Large intestine (tissue), 3 donors: ENCODE results near the gene RPS5. TPM values are rescaled to one million over a fixed set of nuclear protein-coding genes. Genes with fewer than 3 reads are reported as not detected.
"Not testable (repeated sequence)": the region's sequence is repeated elsewhere in the genome, so short reads cannot be mapped to it uniquely, and the experiment has no call there.

Experiments used
- DNase-seq, 2 donors: peaks; one replicate each; pipeline versions ENCODE4 v3.0.0 to v3.0.0-alpha.2; 2013
- H3K27ac ChIP-seq: one replicate; pipeline ENCODE4 v1.5.1; 2013; ENCODE audit warnings: low read length
- H3K27me3 ChIP-seq: 2 replicates; pipeline ENCODE4 v1.6.1; 2013; ENCODE audit warnings: low read length; ENCODE audit not compliant: control insufficient read depth, insufficient read depth
- H3K36me3 ChIP-seq: 2 replicates; pipeline ENCODE4 v1.6.1; 2013; ENCODE audit warnings: low read length; ENCODE audit not compliant: control insufficient read depth, insufficient read depth
- H3K4me1 ChIP-seq: one replicate; pipeline ENCODE4 v1.6.1; 2013; ENCODE audit warnings: low read length; ENCODE audit not compliant: control insufficient read depth, insufficient read depth
- H3K4me3 ChIP-seq: one replicate; pipeline ENCODE4 v1.5.1; 2013; ENCODE audit warnings: low read length
- H3K9me3 ChIP-seq: one replicate; pipeline ENCODE4 v1.6.1; 2013; ENCODE audit warnings: mild to moderate bottlenecking, low read depth, low read length, moderate library complexity; ENCODE audit not compliant: control insufficient read depth
- WGBS: methylation state at CpG from one replicate; pipeline ENCODE4 v1.1.5; 2013; ENCODE audit warnings: low lambda C conversion rate; ENCODE audit not compliant: insufficient coverage; 5-methylcytosine and 5-hydroxymethylcytosine counted together
- polyA plus RNA-seq: library from polyadenylated mRNA; unstranded; fragments of 120-200 nt; gene quantifications from one replicate; pipeline ENCODE4 v1.2.1, GENCODE V29; 2013

RPS5 gene
- polyA plus RNA-seq, 1 donor: 1,486 TPM

DNA sequence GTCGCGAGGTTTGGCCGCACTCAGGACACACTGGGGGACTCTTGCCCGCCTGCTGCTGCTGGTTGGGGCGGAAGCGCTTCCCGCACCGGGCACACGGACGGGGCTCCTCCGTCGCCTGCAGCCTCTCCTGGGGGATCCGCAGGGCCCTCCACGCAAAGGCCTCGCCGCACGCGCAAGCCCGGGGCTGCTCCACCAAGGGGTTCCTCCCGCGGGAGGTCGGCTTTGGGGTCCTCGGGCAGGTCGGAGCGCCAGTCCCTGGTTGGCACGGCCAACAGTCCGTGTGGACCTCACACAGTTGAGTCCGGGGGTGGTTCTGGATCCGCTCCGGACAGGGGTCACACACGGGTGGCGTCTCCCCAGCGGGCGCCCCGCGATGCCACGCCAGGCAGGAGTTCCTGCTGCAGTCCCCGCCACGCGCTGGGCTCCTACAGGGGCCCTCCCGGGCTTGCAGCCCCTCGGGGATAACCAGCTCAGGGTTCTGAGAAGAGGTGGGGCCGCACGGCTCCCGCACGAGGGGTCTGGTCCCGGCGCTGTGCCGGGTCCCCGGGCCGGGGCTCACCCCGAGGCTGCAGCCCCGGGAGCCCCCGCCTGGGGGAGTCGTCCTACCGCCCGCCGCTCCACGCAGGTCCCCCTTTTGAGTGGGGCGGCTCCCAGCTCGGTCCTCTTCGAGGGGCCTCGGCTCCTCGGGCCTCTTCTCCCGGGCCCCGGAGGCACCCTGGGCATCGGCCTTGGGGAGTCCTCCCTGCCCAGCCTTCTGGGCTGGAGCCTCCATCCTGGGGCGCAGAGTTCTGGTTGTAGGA lies 18.3 kb upstream of the RPS5 start:
- H3K9me3 ChIP-seq: peaks cover 14% of the 10 kb centered on the region
- H3K4me3 ChIP-seq: no peak overlapping the region
- no peaks in the 10 kb centered on the region for H3K36me3 ChIP-seq
- H3K27ac ChIP-seq: no peak overlapping the region
- WGBS: no CpG with 5 or more reads among the region's 68 CpGs
- no peaks in the 10 kb centered on the region for H3K4me1 ChIP-seq
- H3K27me3 ChIP-seq: peaks cover 8% of the 10 kb centered on the region
- no peak for DNase-seq

DNA sequence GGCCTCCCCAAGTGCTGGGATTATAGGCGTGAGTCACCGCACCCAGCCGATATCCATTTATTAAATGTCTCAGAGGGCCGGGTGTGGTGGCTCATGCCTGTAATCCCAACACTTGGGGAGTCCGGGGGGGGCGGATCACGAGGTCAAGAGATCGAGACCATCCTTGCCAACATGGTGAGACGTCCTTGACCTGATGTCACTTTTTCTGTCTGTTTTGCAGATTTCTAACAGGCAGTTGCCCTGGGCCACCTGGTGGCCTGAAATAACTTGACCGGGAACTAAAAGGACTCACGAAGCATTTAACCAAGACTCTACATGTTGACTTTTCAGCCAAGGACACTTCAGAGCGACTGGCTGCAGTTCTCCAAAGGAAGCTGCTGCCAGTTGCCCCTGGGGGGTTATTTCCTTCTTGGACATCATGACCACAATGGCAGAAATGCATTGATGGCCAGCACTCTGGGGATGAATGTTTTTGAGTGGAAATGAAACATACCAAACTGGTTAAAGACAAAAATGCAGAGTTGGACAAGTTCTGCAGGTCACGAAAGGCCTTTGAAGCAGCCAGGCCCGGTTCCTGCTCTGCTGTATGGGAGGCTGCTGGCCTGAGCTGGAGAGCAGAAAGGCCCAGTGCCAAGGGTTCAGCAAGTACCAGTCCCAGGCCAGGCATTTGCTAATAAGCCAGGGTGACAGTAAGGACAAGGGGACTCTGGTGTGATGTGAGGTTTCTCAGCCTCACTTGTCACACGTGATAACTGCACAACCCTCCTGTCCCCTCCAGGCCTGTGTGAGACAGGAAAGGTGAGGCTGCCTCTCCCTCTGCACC lies 14.5 kb upstream of the RPS5 start:
- H3K4me1 ChIP-seq: no peaks in the 10 kb centered on the region
- H3K9me3 ChIP-seq: peaks cover 11% of the 10 kb centered on the region
- H3K27me3 ChIP-seq: peaks cover 8% of the 10 kb centered on the region
- no CpG with 5 or more reads among the region's 15 CpGs for WGBS
- no peak for DNase-seq
- no peaks in the 10 kb centered on the region for H3K36me3 ChIP-seq
- H3K4me3 ChIP-seq: no peak overlapping the region
- H3K27ac ChIP-seq: no peak overlapping the region

GRCh38 chr19:58374200-58374599 lies 12.9 kb upstream of the RPS5 start:
- no peak overlapping the region for H3K27ac ChIP-seq
- H3K27me3 ChIP-seq: no peaks in the 10 kb centered on the region

DNA sequence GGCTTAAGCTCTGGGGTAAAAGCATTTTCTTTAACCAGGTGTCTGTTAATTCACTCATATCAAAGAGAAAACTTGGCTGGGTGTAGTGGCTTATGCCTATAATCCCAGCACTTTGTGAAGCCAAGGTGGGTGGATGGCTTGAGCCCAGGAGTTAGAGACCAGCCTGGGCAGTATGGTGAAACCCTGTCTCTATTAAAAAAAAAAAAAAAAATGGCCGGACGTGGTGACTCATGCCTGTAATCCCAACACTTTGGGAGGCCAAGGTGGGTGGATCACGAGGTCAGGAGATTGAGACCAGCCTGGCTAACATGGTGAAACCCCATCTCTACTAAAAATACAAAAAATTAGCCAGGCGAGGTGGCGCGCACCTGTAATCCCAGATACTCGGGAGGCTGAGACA lies 10.3 kb upstream of the RPS5 start:
- not testable (repeated sequence) for H3K27ac ChIP-seq, H3K4me3 ChIP-seq, H3K27me3 ChIP-seq, H3K9me3 ChIP-seq, DNase-seq, H3K36me3 ChIP-seq
- H3K4me1 ChIP-seq: peaks cover 11% of the 10 kb centered on the region
- no CpG with 5 or more reads among the region's 7 CpGs for WGBS

More at GRCh38 chr19:58374200-58374599, 12.9 kb upstream of the RPS5 start:
- DNase-seq: no peak
- 90% methylated on average over 2 of the region's 4 CpGs for WGBS
- Histone ChIP-seq H3K36me3 (no peaks in the 10 kb centered on the region), H3K4me1 (peaks cover 2% of the 10 kb centered on the region), H3K4me3 (no peak overlapping the region), H3K9me3 (no peaks in the 10 kb centered on the region)

GRCh38 chr19:58379246-58379645 lies 7.8 kb upstream of the RPS5 start:
- Histone ChIP-seq H3K4me3 (no peak overlapping the region), H3K36me3 (no peaks in the 10 kb centered on the region), H3K4me1 (peaks cover 15% of the 10 kb centered on the region), H3K27me3 (no peaks in the 10 kb centered on the region), H3K27ac (no peak overlapping the region), H3K9me3 (no peaks in the 10 kb centered on the region)
- DNase-seq: no peak
- no CpG with 5 or more reads among the region's 6 CpGs for WGBS

DNA sequence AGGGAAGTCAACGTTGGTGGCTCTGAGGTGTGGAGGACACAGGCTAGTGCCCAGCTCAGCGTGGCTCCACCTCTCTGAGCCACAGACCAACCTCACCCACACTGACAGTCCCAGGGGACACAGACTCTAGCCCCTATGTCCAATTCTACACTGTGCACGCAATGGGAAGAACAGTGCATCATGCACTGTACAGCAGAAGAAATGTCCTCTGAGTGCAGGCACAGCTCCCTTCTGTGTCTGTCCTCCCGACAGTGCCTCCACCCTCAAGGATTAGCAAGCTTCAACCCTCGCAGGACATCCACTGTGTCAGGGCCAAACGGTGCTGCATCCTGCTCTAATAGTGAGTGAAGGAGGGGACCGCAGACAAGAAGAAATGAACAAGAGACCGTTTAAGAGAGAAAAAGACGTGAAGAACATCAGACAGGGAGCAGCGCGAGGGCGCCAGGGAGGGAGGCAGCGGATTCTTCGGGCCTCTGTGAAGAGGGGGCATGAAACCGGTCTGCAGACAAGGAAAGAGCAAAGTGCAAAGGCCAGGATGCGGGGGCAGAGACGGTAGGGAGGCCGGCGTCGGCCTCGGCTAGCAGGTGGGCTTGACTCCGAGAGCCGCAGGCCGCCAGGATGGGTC lies 6.9 kb upstream of the RPS5 start:
- Histone ChIP-seq H3K36me3 (no peaks in the 10 kb centered on the region), H3K4me3 (peak overlapping the region; percentile 58), H3K27me3 (no peaks in the 10 kb centered on the region), H3K27ac (peak overlapping the region; percentile 86), H3K4me1 (peaks cover 19% of the 10 kb centered on the region), H3K9me3 (no peaks in the 10 kb centered on the region)
- no CpG with 5 or more reads among the region's 24 CpGs for WGBS
- peak in 1 of 2 donors; percentile 53 for DNase-seq

GRCh38 chr19:58380662-58381459 lies 6.2 kb upstream of the RPS5 start, which contains the start of gene ZNF837:
TSS of gene ZNF837 (minus strand) at chr19:58381030. CDS start at chr19:58369332, 11,698 bp downstream.
- Histone ChIP-seq H3K36me3 (no peaks in the 10 kb centered on the region), H3K4me1 (peaks cover 26% of the 10 kb centered on the region), H3K27ac (peak within 1 kb of the TSS; percentile 86), H3K9me3 (no peaks in the 10 kb centered on the region), H3K27me3 (no peaks in the 10 kb centered on the region), H3K4me3 (peak within 1 kb of the TSS; percentile 58)
- WGBS: no CpG with 5 or more reads among the region's 83 CpGs
- DNase-seq: peak; percentile 100

DNA sequence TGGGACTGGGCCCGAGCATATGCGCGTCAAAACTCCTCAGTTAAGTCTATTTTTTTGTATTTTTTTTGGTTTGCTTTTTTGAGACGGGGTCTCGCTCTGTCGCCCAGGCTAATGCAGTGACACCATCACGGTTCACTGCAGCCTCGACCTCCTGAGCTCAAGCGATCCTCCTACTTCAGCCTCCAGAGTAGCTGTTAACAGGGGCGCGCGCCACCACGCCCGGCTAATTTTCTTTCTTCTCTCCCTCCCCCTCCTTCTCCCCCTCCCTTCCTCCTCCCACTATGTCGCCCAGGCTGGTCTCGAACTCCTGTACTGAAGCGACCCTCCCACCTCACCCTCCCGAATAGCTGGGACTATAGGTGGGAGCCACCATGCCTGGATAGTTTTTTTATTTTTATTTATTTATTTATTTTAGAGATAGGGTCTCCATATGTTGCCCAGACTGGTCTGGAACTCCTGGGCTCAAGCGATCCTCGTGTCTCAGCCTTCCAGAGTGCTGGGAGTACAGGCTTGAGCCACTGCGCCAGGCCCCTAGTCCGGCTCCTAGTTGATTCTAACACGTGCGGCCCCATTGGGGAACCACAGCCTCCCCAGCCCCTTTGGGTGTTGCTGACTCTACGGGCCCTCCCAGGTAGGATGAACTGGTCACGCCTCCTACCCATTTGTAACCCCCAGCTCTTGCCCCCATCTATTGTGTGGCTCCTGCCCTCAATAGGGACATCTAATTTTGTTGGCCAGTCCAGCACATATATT lies 5.4 kb upstream of the RPS5 start:
- H3K27ac ChIP-seq: peak overlapping the region; percentile 86
- H3K36me3 ChIP-seq: no peaks in the 10 kb centered on the region
- peaks cover 30% of the 10 kb centered on the region for H3K4me1 ChIP-seq
- DNase-seq: no peak
- WGBS: no CpG with 5 or more reads among the region's 26 CpGs
- peak overlapping the region; percentile 58 for H3K4me3 ChIP-seq
- no peaks in the 10 kb centered on the region for H3K27me3 ChIP-seq
- no peaks in the 10 kb centered on the region for H3K9me3 ChIP-seq

- H3K27ac ChIP-seq: no peak overlapping the region
- H3K4me1 ChIP-seq: peaks cover 34% of the 10 kb centered on the region
- WGBS: no CpG with 5 or more reads among the region's 6 CpGs
- no peaks in the 10 kb centered on the region for H3K27me3 ChIP-seq
- H3K36me3 ChIP-seq: no peaks in the 10 kb centered on the region
- H3K9me3 ChIP-seq: no peaks in the 10 kb centered on the region
- no peak overlapping the region for H3K4me3 ChIP-seq
- no peak for DNase-seq
Measured at GRCh38 chr19:58382997-58383603, 4.0 kb upstream of the RPS5 start.
